Upper lobe of left lung (tissue), 6 donors: ENCODE data around the gene LRRC3. TPM values are rescaled to one million over a fixed set of nuclear protein-coding genes. Genes with fewer than 3 reads are reported as not detected.
A peak's percentile ranks its signal among the peaks of the same experiment; 100 is the strongest.

Experiments
- ATAC-seq, 2 donors: fragments of 200-7000 bp; cut with Tn5 transposase; one replicate each; pipeline ENCODE4 v1.9.1; 2022; ENCODE audit warnings: mild to moderate bottlenecking in 2 of 2, moderate library complexity in 2 of 2; ENCODE audit not compliant: low FRiP score in 2 of 2
- DNase-seq, 2 donors: peaks; one replicate each; pipeline ENCODE4 v3.0.0-alpha.2; 2019 to 2020
- H3K27ac ChIP-seq, 4 donors: fragments of 200-600 bp; sonication (generic); one replicate each; pipeline ENCODE4 v1.5.1; 2016 to 2019
- H3K27me3 ChIP-seq, 4 donors: fragments of 200-600 bp; sonication (generic); one replicate each; pipeline ENCODE4 v1.5.1; 2017 to 2019
- H3K36me3 ChIP-seq, 4 donors: fragments of 200-600 bp; sonication (generic); one replicate each; pipeline ENCODE4 v1.5.1; 2016 to 2019
- H3K4me1 ChIP-seq, 4 donors: fragments of 200-600 bp; sonication (generic); one replicate each; pipeline ENCODE4 v1.5.1; 2018 to 2019
- H3K4me3 ChIP-seq, 4 donors: fragments of 200-600 bp; sonication (generic); one replicate each; pipeline ENCODE4 v1.5.1; 2017 to 2019; ENCODE audit warnings: mild to moderate bottlenecking in 2 of 4, moderate library complexity in 1 of 4
- H3K9me3 ChIP-seq, 4 donors: fragments of 200-600 bp; sonication (generic); one replicate each; pipeline ENCODE4 v1.5.1; 2018 to 2019
- EP300 ChIP-seq, 4 donors: sonication (generic); formaldehyde crosslinking; IDR thresholded peaks; one replicate each; pipeline ENCODE4 v1.5.1; 2017; ENCODE audit warnings: antibody characterized with exemption in 4 of 4, control low read depth in 2 of 4
- POLR2A ChIP-seq, 4 donors: fragments of 450-650 bp; IDR thresholded peaks; one replicate each; pipeline ENCODE4 v1.5.1; 2016 to 2017; ENCODE audit warnings: antibody characterized with exemption in 4 of 4, mild to moderate bottlenecking in 2 of 4
- POLR2AphosphoS5 ChIP-seq, 2 donors: sonication (generic); formaldehyde crosslinking; IDR thresholded peaks; one replicate each; pipeline ENCODE4 v1.5.1; 2017; ENCODE audit warnings: antibody characterized with exemption in 2 of 2
- WGBS, 2 donors: methylation state at CpG; one replicate each; pipeline ENCODE4 v1.1.5; 2017 to 2018; 5-methylcytosine and 5-hydroxymethylcytosine counted together
- total RNA-seq, 6 donors: library from RNA; depleted of rRNA in 4 of 6; stranded (reverse); fragments of >200 nt in 4 of 6; gene quantifications; one replicate each; pipeline versions ENCODE4 v1.1.0 to v1.2.1, GENCODE V29; 2016 to 2021
- TF ChIP-seq, protein P1 (sequence below), 6 experiments: fragments of 450-650 bp in 4 of 6; fragments of 200-600 bp in 2 of 6; sonication (generic) in 2 of 6; IDR thresholded peaks; one replicate each; pipeline ENCODE4 v1.5.1; 2016 to 2019; ENCODE audit warnings: antibody characterized with exemption in 6 of 6
- donor health status: DM: no; HTN: no; CAD: no; lungs with moderate emphysema.
- donor health status: DM: no; HTN: yes; CAD: no; lungs with severe emphysema.

LRRC3 gene
- total RNA-seq, 6 donors from 2014 or later = 3.1 to 11.5 (median 4.6) TPM

DNA sequence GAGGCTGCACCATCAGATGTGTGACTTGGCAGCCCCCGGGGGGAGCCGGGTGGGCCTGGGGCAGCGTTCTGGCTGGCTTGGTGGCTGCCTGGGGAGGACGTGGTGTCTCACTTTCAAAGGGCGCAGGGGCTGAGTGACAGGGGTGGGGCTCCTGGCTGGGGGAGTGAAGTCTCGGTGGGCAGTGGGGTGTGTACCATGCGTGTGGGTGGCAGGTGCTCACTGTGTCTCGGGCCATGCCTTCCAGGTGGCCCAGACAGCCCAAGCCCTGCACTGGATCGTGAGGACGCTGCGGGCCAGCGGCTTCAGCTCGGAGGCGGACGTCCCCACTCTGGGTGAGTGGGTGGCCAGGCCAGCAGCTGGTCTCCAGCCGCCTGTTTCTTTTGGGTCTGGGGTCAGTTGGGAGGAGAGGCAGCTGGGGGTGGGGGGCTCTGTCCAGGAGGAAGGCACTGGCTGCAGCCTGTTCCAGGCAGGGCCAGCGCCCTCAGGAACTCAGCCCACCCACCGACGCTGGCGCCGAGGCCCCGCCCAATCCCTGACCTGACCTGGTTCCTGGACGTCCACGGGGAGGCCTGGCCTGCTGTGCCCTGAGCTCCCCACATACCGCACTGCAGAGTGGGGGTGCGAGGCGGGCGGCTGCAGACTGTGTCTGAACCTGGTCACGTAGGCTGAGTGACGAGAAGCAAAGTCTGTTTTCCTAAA, 30.6 kb upstream of the LRRC3 start:
- H3K4me1 ChIP-seq = no peaks in the 10 kb centered on the region
- TF ChIP-seq POLR2A (IDR thresholded peaks at IDR 0.05) (no peak), EP300 (IDR thresholded peaks at IDR 0.05) (no peak), POLR2AphosphoS5 (IDR thresholded peaks at IDR 0.05) (no peak)
- peak in 1 of 2 donors; percentile 28 for ATAC-seq
- H3K27ac ChIP-seq = no peak overlapping the region
- WGBS, 2 donors = 77 to 78% methylated on average over 8 to 29 of the region's 30 CpGs
- no peak overlapping the region for H3K4me3 ChIP-seq
- no peaks in the 10 kb centered on the region for H3K36me3 ChIP-seq
- H3K9me3 ChIP-seq = peaks cover 2 to 5% (median 3%) of the 10 kb centered on the region in 4 donors
- H3K27me3 ChIP-seq = no peaks in the 10 kb centered on the region
- peak; percentile 18 to 75 for DNase-seq

DNA sequence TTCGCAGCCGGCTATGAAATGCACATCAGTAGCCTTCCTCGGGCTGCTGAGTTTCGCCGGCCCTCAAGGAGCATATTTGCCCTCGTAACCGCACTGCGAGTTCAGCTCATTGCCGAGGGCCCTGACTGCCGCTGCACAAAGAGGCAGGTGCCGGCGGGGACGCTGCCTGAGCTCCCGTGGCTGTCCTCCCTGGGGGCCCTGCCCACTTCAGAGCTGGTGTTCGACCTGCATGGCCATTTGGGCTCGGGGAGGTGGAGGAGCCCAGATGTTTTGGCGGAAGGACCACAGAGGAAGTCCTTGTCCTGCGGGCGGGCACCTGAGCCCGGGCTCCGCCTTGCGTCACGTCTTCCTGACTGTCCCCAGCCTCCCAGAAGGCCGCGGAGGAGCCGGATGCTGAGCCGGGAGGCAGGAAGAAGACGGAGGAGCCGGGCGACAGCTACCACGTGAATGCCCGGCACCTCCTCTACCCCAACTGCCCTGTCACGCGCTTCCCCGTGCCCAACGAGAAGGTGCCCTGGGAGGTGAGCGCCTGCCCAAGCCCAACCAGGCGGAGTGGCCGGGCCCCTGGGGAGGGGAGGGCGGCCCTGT, 29.9 kb upstream of the LRRC3 start:
- WGBS, 2 donors = 68 to 76% methylated on average over 25 to 39 of the region's 40 CpGs
- Histone ChIP-seq H3K4me1 (no peaks in the 10 kb centered on the region), H3K27ac (no peak overlapping the region), H3K27me3 (no peaks in the 10 kb centered on the region), H3K4me3 (no peak overlapping the region), H3K36me3 (no peaks in the 10 kb centered on the region), H3K9me3 (peaks cover 6 to 9% (median 6%) of the 10 kb centered on the region in 4 donors)
- no peak for ATAC-seq
- TF ChIP-seq POLR2AphosphoS5 (IDR thresholded peaks at IDR 0.05) (no peak), EP300 (IDR thresholded peaks at IDR 0.05) (no peak), POLR2A (IDR thresholded peaks at IDR 0.05) (no peak)
- TF ChIP-seq, protein P1, sequence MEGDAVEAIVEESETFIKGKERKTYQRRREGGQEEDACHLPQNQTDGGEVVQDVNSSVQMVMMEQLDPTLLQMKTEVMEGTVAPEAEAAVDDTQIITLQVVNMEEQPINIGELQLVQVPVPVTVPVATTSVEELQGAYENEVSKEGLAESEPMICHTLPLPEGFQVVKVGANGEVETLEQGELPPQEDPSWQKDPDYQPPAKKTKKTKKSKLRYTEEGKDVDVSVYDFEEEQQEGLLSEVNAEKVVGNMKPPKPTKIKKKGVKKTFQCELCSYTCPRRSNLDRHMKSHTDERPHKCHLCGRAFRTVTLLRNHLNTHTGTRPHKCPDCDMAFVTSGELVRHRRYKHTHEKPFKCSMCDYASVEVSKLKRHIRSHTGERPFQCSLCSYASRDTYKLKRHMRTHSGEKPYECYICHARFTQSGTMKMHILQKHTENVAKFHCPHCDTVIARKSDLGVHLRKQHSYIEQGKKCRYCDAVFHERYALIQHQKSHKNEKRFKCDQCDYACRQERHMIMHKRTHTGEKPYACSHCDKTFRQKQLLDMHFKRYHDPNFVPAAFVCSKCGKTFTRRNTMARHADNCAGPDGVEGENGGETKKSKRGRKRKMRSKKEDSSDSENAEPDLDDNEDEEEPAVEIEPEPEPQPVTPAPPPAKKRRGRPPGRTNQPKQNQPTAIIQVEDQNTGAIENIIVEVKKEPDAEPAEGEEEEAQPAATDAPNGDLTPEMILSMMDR (IDR thresholded peaks at IDR 0.05) = no peak
- DNase-seq = peak; percentile 14 to 68

DNA sequence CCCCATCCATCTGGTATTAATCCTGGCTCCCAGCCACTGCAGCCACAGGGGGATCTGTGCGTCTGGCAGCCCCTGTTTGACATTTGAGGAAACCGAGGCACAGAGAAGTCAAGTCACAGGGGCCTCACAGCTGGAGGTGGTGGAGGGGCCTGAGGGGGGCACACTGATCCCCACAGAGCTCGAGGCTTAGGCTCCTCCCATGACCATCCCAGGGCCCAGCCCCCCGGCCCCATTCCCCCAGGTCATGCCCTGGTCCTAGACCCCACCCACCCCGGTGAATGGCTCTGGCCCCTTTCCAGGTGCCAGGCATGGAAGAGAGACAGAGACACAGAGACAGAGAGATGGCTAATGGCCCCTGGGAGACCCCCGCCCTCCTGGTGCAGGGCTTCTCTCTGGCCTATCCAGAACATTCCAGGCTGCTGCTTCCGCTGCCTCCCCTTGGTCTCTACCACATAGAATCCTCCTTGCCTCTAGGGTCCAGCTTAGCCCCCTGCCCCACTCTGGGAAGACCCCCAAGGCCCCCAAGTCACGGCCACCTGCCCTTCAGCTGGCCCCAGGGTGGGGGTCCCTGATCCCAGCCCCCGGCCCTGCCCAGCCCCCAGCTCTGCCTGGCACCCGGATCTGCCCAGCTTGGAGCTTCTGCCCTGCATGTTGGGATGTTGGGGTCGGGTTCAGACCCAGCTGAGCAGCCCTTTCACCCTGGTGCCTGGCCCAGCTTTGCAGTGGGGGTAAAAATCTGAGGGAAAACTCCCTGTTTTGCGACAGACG, 29.2 kb upstream of the LRRC3 start:
- Histone ChIP-seq H3K36me3 (no peaks in the 10 kb centered on the region), H3K9me3 (peaks cover 6 to 9% (median 6%) of the 10 kb centered on the region in 4 donors), H3K27me3 (no peaks in the 10 kb centered on the region), H3K4me1 (no peaks in the 10 kb centered on the region), H3K4me3 (no peak overlapping the region), H3K27ac (no peak overlapping the region)
- no peak for TF ChIP-seq POLR2AphosphoS5 (IDR thresholded peaks at IDR 0.05)
- no peak for TF ChIP-seq EP300 (IDR thresholded peaks at IDR 0.05)
- no peak for TF ChIP-seq POLR2A (IDR thresholded peaks at IDR 0.05)
- DNase-seq (peak; percentile 12 to 56), ATAC-seq (no peak)
- 82 to 90% methylated on average over 2 to 11 of the region's 13 CpGs for WGBS, 2 donors

DNA sequence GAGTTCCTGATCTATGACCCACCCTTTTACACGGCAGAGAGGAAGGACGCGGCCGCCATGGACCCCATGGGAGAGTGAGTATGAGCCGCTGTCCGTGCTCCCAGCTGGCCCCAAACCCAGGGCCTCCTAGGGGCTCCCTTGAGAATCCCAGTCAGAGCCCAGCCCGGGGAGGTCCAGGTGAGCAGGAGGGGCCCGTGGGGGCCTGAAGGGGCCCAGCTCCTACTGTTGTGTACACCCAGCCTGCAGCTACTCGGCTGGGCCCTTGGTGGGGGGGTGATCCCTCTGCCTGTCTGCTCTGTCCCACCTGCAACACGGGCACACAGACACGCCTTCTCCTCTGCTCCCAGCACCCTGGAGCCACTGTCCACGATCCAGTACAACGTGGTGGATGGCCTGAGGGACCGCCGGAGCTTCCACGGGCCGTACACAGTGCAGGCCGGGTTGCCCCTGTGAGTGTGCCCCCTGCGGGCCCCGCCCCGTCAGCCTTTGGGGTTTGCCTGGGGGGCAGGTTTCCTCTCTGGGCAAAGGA, 28.6 kb upstream of the LRRC3 start:
- ATAC-seq (peak; percentile 12 to 46), DNase-seq (peak in 1 of 2 donors; percentile 62)
- Histone ChIP-seq H3K27ac (no peak overlapping the region), H3K4me1 (no peaks in the 10 kb centered on the region), H3K27me3 (no peaks in the 10 kb centered on the region), H3K9me3 (peaks cover 6 to 9% (median 6%) of the 10 kb centered on the region in 4 donors), H3K36me3 (no peaks in the 10 kb centered on the region), H3K4me3 (no peak overlapping the region)
- TF ChIP-seq, protein P1 (IDR thresholded peaks at IDR 0.05) = no peak
- no peak for TF ChIP-seq POLR2A (IDR thresholded peaks at IDR 0.05)
- no peak for TF ChIP-seq POLR2AphosphoS5 (IDR thresholded peaks at IDR 0.05)
- no peak for TF ChIP-seq EP300 (IDR thresholded peaks at IDR 0.05)
- WGBS, 2 donors = 78 to 85% methylated on average over 12 to 21 of the region's 21 CpGs

DNA sequence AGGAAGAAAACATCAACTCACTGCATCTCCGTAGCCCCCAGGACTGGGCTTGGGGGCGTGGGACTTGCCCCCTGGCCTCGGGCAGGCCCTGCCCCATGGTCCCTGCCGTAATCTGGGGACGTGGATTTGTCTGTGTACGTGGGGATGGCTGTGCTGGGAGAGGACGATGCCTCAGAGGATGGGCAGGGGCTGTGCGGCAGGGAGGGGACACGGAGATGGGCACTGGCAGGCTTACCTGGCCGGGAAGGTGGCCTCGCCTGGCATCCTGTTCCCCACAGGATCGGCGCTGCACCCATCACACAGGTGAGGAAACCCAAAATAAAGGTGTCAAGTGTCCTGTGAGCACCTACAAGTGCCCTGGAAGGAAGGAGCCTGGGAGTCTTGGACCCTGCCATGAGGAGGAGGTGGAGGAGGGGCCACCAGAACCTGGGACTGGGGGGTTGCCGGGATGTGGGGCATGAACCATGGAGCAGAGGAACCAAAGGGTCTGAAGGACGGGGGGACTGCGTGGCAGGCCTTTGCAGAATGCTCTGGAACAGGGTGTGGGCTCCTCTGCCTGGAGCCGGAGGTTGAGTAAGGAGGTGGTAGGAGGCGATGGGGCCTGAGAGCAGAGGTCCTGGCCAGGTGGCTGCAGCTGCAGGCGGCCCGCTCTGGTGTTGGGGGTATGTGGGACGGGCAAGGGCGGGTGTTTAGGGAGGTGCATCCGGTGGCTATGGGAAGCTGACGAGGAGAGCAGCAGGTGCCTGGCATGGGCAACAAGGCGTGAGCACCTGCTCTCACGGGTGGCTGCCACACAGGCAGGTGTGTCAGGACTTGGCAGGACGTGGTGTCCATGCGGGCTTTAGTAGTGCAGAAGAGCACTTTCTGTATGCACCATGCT, 27.8 kb upstream of the LRRC3 start:
- H3K4me3 ChIP-seq = no peak overlapping the region
- no peaks in the 10 kb centered on the region for H3K36me3 ChIP-seq
- H3K27me3 ChIP-seq = no peaks in the 10 kb centered on the region
- H3K4me1 ChIP-seq = no peaks in the 10 kb centered on the region
- peaks cover 6 to 9% (median 6%) of the 10 kb centered on the region in 4 donors for H3K9me3 ChIP-seq
- DNase-seq (peak; percentile 18 to 58), ATAC-seq (no peak)
- TF ChIP-seq, protein P1 (IDR thresholded peaks at IDR 0.05) = no peak
- no peak for TF ChIP-seq POLR2A (IDR thresholded peaks at IDR 0.05)
- TF ChIP-seq POLR2AphosphoS5 (IDR thresholded peaks at IDR 0.05) = no peak
- no peak for TF ChIP-seq EP300 (IDR thresholded peaks at IDR 0.05)
- 91 to 93% methylated on average over 20 to 28 of the region's 28 CpGs for WGBS, 2 donors
- no peak overlapping the region for H3K27ac ChIP-seq
